Measurements from ENCODE around the gene ERCC6L2.

ERCC6L2 gene

GRCh38 chr9:95875305-95876137, at the start of gene ERCC6L2:
Gene ERCC6L2 (plus strand): TSS chr9:95875691. CDS start chr9:95876039, 348 bp downstream.
- peak; percentile 86 for DNase-seq (ENCODE audit: low spot score)

DNA sequence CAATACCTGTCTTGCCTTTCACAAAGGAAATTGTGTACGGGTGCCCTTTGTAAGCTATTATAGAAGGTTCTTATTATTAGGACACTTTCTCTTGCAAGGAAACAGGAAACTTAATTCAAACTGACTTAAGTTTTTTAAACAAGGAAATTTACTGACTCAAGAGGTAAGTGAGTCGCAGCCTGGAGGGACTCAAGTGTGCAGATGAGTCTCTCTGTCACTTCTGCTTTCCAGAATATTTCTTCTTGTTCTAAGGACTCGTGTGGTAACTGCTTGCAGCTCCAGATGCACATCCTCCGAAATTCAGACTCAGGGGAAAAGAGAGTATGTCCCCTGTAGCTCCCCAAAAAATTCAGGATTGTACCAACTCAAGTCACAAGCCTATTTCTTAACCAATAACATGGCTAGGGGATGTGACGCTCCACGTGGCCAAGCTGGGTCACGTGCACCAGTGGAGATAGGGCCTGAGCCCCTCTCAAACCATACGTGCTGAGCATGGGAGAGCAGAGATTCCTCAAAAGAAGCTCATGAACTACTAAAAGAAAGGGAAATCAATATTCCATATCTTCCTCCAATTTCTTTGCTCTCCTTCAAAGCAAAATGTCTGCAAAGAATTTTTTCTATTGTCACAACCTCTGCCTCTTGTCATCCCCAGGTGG, 49.2 kb upstream of the ERCC6L2 start:
- no peak for DNase-seq (ENCODE audit: low spot score)

- no peak for DNase-seq (ENCODE audit: low spot score)
Observed at GRCh38 chr9:95830768-95831167, 44.7 kb upstream of the ERCC6L2 start.

- no peak for DNase-seq (ENCODE audit: low spot score)
Observed at GRCh38 chr9:95831810-95832209, 43.7 kb upstream of the ERCC6L2 start.

- no peak for DNase-seq (ENCODE audit: low spot score)
Observed at GRCh38 chr9:95833546-95834178, 41.8 kb upstream of the ERCC6L2 start.

DNA sequence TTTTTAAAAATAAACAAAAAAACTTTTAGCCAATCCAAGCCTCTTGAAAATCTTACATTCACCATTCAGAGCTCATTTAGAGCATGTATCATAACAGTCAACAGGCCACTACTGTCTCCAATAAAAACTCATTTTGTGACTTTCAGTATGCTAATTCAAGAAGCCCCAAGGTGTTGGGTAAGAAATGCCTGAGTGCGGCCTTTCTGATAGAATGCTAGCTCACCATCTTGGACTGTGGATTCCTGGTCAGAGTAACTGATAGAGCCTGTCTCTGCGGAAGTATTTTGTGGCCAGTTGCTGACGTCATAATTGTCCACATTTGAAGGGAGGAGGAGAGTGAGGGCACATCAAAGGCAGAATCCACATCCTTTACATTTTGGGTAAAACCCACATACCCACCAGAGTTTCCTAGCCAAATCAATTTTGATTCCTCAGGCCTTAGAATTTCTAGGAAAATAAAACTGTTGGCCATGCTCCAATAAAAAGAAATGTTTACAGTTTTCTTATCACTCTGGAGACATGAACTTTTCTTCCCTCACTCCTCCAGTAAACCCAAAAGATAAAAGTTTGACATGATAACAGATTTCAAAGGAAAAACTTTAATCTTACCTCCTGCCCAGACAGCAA, 41.1 kb upstream of the ERCC6L2 start:
- no peak for DNase-seq (ENCODE audit: low spot score)

GRCh38 chr9:95835393-95835792, 40.1 kb upstream of the ERCC6L2 start:
- DNase-seq (ENCODE audit: low spot score), result no peak

DNA sequence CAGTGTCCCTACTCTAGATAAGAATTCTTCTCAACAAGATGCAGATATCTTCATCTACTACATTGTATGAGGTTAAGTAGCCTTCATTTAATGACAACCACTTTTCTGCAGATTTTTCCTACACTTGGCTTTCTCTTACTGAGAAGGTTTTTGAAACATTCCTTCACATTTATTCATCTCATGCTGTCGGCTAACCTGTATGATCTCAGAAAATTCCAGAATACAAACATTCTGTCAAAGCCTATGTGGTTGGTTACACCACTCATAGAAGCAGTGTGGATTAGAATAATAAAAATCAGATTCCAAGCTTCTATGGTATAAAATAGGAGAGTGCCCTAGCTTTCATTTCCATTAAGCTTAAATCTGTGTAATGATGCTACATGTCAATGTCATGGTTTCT, 39.4 kb upstream of the ERCC6L2 start:
- no peak for DNase-seq (ENCODE audit: low spot score)

- DNase-seq (ENCODE audit: low spot score), result no peak
Observed at GRCh38 chr9:95839012-95839411, 36.5 kb upstream of the ERCC6L2 start.

- no peak for DNase-seq (ENCODE audit: low spot score)
Observed at GRCh38 chr9:95840074-95840473, 35.4 kb upstream of the ERCC6L2 start.

- no peak for DNase-seq (ENCODE audit: low spot score)
Observed at GRCh38 chr9:95841377-95841776, 34.1 kb upstream of the ERCC6L2 start.

DNA sequence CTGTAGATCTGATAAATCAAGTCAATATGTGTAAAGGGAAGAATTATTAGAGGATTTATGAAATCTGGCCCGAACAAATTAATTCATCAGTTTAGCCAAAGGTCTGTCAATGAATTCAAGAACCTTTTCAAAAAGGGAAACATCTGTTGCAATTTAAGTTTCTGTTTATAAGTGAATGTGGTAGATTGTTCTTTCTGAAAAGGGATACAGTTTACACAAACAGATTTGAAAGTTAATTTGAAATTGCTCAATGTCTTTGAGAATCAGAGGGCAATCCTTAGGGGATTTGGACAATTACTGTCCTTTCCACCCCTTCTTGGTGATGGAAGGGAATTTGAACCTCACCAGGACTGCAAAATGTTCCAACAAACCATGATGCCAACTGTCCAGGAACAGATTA, 29.7 kb upstream of the ERCC6L2 start:
- no peak for DNase-seq (ENCODE audit: low spot score)

GRCh38 chr9:95848764-95849163, 26.7 kb upstream of the ERCC6L2 start:
- DNase-seq (ENCODE audit: low spot score), result no peak

DNA sequence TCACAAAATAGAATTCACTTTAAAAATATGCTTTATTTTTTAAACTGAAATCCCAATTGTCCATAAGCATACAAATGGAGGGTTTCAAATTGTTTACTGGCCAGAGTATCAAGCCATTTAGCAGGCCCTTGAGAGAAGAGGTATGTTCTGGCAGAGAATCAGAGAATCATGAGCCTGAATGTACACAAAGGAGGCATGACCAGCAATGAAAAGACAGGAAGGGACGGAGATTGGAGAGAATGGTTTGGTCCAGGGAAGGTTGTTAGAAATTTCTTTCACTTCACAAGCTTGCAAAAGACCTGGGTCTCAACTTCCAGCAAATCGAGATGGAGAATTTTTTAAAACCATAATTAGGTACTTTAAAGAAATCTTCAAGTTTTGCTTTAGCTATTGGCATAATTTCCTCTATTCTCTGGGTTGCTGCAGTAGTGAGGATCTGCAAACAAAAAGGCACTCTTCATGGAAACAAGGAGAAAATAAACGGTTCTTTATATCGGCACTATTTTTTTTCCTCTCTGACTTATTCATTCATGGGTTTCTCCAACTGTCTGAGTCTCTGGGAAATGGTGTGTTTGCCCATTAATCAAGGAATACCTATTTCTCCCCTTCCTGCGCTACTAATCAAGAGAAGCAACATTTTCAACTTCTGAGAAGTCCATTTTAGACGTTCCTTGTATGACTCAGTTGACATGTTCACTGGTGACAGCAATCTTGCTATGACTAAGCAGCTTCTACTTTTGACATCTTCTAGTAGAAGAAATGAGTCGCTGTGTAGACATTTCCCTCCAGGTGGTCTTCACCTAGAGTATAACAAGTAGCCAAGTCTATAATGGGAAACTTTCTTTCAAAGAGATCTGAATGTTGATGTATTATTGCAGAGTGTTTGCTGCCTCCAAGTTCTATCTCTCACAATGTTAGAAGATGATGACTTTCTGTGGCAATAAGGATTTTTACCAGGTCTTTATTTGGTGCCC, 23.1 kb upstream of the ERCC6L2 start:
- no peak for DNase-seq (ENCODE audit: low spot score)

DNA sequence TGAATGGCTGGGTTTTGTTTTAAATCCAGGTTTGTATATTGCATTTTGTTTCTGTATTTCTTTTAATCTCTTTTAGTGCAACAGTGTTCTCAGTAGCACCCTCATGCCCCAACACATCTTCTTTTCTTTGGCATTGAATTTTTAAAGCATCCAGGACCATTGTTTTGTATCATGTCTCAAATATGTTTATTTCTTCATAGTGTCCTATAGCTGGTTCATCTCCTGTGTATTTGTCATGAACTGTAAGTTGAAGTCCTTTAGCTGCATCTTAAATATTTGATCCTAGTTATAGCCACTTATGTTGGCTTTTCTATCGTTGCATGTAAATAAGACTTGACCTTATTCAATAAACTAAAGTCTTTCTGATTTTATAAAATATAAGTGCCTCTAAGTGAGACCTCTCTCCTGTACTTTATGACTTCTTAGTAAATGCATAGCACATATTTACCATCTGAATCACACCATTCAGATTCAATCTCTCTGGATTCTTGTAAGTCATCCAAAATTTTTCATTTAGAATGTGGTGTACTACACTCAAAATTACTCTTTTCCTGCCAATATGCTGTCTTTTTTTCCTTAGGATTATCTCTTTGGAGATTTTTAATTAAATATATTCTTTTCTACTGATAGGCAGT, 21.0 kb upstream of the ERCC6L2 start:
- DNase-seq (ENCODE audit: low spot score), result no peak

GRCh38 chr9:95855961-95856360, 19.5 kb upstream of the ERCC6L2 start:
- no peak for DNase-seq (ENCODE audit: low spot score)

DNA sequence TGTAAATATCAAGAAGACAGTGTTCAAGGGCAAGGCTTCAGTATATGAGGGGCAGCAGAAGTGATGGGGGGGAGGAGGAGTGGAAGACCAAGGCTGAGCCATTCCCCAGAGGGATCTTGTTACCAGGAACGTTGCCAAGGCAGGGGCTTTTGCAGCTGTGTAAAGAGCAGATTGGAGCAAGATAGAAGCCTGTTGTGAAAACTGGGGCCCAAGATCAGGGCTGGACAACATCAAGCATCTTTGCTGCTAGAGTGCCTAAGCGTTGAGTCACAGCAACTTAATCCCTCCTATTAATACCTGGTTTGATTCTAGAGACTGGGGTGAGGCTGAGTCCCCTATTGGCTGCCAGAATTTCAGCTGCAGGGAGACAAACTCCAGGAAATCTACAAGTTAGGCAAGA, 18.4 kb upstream of the ERCC6L2 start:
- peak; percentile 15 for DNase-seq (ENCODE audit: low spot score)

DNA sequence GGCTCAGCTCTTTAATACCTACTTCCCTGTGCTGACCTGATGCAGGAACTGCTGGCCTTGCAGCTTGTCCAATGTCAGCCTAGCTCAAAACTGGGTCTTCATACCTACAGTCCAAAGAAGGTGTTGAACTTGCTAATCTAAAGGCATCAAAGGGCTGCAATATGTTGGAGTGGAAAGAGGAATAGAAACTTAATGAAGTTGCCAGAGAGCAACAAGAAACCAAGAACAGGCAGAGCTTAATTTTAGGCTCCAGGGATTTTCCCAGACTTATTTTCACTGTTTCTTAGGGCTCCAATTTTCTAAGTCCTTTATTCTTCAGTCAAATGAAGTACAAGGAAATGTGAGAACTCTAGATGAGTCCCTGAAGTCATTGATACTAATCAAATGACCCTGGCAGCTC, 17.6 kb upstream of the ERCC6L2 start:
- DNase-seq (ENCODE audit: low spot score), result no peak

GRCh38 chr9:95862343-95862742, 13.1 kb upstream of the ERCC6L2 start:
- DNase-seq (ENCODE audit: low spot score), result no peak

GRCh38 chr9:95864852-95865580, 10.5 kb upstream of the ERCC6L2 start:
- no peak for DNase-seq (ENCODE audit: low spot score)
